Muscle of leg (tissue), 16 donors: ENCODE measurements around the gene AGXT2. TPM values are rescaled to one million over a fixed set of nuclear protein-coding genes. Genes with fewer than 3 reads are reported as not detected.

Experiments used
- DNase-seq: peaks from one replicate; pipeline ENCODE4 v3.0.0; 2013
- H3K27ac ChIP-seq: one replicate; pipeline ENCODE4 v1.5.1; 2013; ENCODE audit warnings: mild to moderate bottlenecking, low read length, control low read depth
- H3K27me3 ChIP-seq: one replicate; pipeline ENCODE4 v1.6.1; 2013; ENCODE audit warnings: low read length; ENCODE audit not compliant: control insufficient read depth, insufficient read depth
- H3K36me3 ChIP-seq: one replicate; pipeline ENCODE4 v1.6.1; 2013; ENCODE audit warnings: low read length; ENCODE audit not compliant: control insufficient read depth, insufficient read depth
- H3K4me1 ChIP-seq: one replicate; pipeline ENCODE4 v1.6.1; 2013; ENCODE audit warnings: low read length; ENCODE audit not compliant: control insufficient read depth, insufficient read depth
- H3K4me3 ChIP-seq: one replicate; pipeline ENCODE4 v1.5.1; 2013; ENCODE audit warnings: low read length, control low read depth
- H3K9me3 ChIP-seq: replicated peaks from 2 replicates; pipeline ENCODE4 v1.6.1; 2013; ENCODE audit warnings: low read depth, low read length; ENCODE audit not compliant: control insufficient read depth
- WGBS: methylation state at CpG from one replicate; pipeline ENCODE4 v1.1.5; 2013; ENCODE audit warnings: missing lambda C conversion rate; ENCODE audit not compliant: insufficient coverage; 5-methylcytosine and 5-hydroxymethylcytosine counted together
- long read RNA-seq, 11 donors: transcript quantifications; one replicate each; lab custom pipeline, GENCODE V29; 2026
- polyA plus RNA-seq, 8 donors: library from polyadenylated mRNA; unstranded; fragments of 120-200 nt; gene quantifications; one replicate each; pipeline versions ENCODE4 v1.2.1 to v1.2.3, GENCODE V29; 2013; ENCODE audit warnings: inconsistent platforms in 1 of 8, low replicate concordance in 1 of 8; ENCODE audit not compliant: insufficient read length in 8 of 8, insufficient read depth in 1 of 8
- total RNA-seq: library from RNA; stranded (reverse); fragments of 120-200 nt; gene quantifications from one replicate; pipeline ENCODE4 v1.2.4, GENCODE V29; 2013

The AGXT2 gene, protein sequence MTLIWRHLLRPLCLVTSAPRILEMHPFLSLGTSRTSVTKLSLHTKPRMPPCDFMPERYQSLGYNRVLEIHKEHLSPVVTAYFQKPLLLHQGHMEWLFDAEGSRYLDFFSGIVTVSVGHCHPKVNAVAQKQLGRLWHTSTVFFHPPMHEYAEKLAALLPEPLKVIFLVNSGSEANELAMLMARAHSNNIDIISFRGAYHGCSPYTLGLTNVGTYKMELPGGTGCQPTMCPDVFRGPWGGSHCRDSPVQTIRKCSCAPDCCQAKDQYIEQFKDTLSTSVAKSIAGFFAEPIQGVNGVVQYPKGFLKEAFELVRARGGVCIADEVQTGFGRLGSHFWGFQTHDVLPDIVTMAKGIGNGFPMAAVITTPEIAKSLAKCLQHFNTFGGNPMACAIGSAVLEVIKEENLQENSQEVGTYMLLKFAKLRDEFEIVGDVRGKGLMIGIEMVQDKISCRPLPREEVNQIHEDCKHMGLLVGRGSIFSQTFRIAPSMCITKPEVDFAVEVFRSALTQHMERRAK
- 0.04 TPM for total RNA-seq
- polyA plus RNA-seq: 1 to 10 TPM in 1 of 8 donors, under 1 TPM in 2, not detected in 5; 0.13 to 3.0 (median 0.33) TPM
- long read RNA-seq, donor 1: 0 reads
- long read RNA-seq, donor 2: 0 reads
- long read RNA-seq, donor 3: 0 reads
- long read RNA-seq, donor 4: 0 reads
- long read RNA-seq, donor 5: 0 reads
- long read RNA-seq, donor 6: 0 reads
- long read RNA-seq, donor 7, partial matches to known transcripts: 0 of 1 reads
- long read RNA-seq, donor 7, other reads (novel, unspliced or antisense): 0 of 1 reads
- long read RNA-seq, donor 8: 0 reads
- long read RNA-seq, donor 9: 0 reads
- long read RNA-seq, donor 10: 0 reads
- long read RNA-seq, donor 11: 0 reads

DNA sequence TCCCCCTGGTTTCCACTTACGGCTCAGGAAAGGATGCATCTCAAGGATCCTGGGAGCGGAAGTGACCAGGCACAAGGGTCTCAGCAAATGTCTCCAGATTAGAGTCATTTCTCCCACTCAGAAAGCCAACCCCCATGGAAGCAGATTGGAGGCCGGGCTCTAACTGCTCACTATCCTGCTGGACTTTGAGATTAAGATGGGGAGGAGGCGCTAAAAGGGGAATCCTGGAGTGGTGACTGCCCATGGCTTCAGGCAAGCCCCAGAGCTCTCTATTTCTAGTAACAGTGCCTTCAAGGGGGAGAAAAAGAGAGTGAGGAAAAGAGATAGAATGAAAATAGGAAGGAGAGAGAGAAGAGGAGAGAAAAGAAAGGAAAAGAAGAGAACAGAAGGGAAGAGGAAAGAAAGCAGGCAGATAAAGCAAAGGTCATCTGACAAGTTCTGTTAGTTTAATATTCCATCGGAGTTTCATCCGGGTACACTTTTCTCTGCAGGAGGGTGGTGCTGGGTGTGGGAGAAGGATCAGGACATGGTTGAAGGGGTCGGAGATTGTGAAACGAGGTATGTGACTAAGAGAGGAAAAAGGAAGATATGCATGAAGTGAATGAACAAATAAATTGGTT, at the start of gene AGXT2:
Gene AGXT2 (minus strand): TSS at position 165 of the 620 bp plus-strand sequence. CDS start 57 bp downstream, at position 108.
- H3K4me3 ChIP-seq: no peak within 1 kb of the TSS
- no peaks in the 10 kb centered on the region for H3K36me3 ChIP-seq
- H3K27ac ChIP-seq: no peak within 1 kb of the TSS
- H3K9me3 ChIP-seq: no peaks in the 10 kb centered on the region
- H3K4me1 ChIP-seq: no peaks in the 10 kb centered on the region
- DNase-seq: no peak
- WGBS: 91% methylated on average over 5 of the region's 8 CpGs
- no peaks in the 10 kb centered on the region for H3K27me3 ChIP-seq

DNA sequence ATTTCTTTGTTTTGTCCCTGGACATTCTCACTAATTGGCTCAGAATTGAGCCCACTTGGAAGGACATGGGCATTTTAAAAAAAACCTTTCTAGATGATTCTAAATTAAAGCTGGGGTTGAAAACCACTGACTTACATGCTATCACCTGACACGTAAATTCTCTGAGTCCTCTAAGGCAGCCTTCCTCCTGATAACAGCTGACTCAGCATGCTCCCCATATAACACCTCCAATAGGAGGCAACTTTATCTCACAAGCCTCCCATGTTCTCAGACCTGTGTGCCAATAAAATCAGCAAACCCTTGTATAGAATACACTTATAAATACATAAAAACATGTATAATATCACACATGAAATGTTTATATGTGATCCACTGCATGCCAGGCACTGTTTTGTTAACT, 49.2 kb upstream of the AGXT2 start:
- WGBS: no CpG with 5 or more reads among the region's 1 CpG
- DNase-seq: no peak
- Histone ChIP-seq H3K27me3 (no peaks in the 10 kb centered on the region), H3K27ac (no peak overlapping the region), H3K9me3 (no peaks in the 10 kb centered on the region), H3K4me1 (no peaks in the 10 kb centered on the region), H3K36me3 (no peaks in the 10 kb centered on the region), H3K4me3 (no peak overlapping the region)

DNA sequence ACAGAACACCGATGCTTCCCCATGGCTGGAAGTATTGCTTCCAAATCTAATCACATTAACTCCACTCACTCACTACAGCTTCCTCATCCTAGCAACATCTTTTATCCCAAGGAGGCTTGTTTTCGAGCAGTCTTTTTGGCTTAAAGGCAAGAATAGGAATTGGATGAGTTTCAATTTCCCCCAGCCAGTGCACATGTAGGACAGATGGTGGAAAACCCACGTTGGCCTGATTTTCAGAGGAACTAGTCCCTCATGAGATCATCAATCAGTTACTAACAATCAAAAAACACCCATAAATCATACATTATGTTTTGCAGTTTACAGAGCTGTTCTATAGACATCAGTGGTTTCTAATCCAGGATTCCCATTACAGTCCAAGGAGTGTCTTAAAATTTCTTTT, 48.5 kb upstream of the AGXT2 start:
- no peak overlapping the region for H3K27ac ChIP-seq
- WGBS: 0% methylated on average over 1 of the region's 3 CpGs
- no peak overlapping the region for H3K4me3 ChIP-seq
- no peaks in the 10 kb centered on the region for H3K9me3 ChIP-seq
- no peaks in the 10 kb centered on the region for H3K27me3 ChIP-seq
- peak; percentile 74 for DNase-seq
- H3K4me1 ChIP-seq: no peaks in the 10 kb centered on the region
- H3K36me3 ChIP-seq: no peaks in the 10 kb centered on the region

DNA sequence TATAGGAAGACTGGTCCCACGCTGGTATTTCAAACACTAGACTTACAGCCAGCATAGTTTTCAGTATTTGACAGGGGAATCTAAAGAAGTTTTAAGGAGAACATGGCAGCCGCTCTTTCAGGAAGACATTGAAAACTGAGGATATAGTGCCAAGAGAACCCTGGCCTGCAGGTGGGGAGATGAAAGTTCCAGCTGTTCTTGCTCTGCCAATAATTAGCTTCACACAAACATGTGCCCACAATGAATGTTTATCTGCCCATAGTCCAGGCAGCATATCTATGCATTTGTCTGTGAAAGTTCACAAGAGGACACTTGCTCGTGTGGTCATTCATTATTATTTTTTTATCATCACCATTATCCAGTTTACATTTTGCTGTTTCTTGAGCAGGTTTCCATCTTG, 47.6 kb upstream of the AGXT2 start:
- no peaks in the 10 kb centered on the region for H3K36me3 ChIP-seq
- no peak for DNase-seq
- WGBS: 100% methylated on average over 1 of the region's 3 CpGs
- H3K27ac ChIP-seq: no peak overlapping the region
- no peak overlapping the region for H3K4me3 ChIP-seq
- H3K4me1 ChIP-seq: no peaks in the 10 kb centered on the region
- H3K9me3 ChIP-seq: no peaks in the 10 kb centered on the region
- no peaks in the 10 kb centered on the region for H3K27me3 ChIP-seq

DNA sequence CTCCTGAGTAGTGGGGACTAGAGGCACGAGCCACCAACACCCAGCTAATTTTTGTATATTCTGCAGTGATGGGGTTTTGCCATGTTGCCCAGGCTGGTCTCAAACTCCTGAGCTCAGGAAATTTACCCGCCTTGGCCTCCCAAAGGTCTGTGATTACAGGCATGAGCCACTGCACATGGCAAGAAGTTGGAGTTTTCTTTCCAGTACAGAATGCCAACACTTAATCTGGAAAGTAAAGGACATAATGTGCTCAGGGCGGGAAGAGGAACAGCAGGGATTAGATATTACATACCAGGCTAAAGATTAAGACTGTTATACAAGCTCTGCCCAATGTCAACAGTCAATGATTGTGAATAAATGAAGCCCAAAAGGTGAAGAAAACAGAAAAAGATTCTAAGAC, 47.2 kb upstream of the AGXT2 start:
- no peak overlapping the region for H3K4me3 ChIP-seq
- H3K27me3 ChIP-seq: no peaks in the 10 kb centered on the region
- WGBS: 100% methylated on average over 1 of the region's 3 CpGs
- H3K9me3 ChIP-seq: no peaks in the 10 kb centered on the region
- DNase-seq: peak; percentile 8
- H3K4me1 ChIP-seq: no peaks in the 10 kb centered on the region
- H3K36me3 ChIP-seq: no peaks in the 10 kb centered on the region
- no peak overlapping the region for H3K27ac ChIP-seq

DNA sequence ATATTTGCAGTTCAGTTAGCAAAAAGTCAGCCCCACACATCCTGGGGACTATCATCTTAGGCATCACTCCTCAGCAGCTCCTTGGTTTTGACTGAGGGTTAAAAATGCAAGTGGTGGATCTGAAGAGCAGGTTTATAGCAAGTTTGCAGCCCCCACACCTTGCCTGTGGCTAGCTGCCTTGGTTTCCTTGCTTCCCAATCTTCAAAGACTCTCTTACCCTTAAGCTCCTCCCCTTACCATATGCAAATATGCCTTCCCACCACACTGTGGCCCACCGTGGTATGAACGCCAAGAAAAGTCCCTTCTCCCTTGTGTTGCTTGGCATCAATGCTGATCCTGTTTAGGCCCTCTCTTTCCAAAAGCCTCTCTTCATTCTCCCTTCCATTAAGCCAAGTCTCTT, 45.0 kb upstream of the AGXT2 start:
- Histone ChIP-seq H3K4me1 (no peaks in the 10 kb centered on the region), H3K27ac (no peak overlapping the region), H3K9me3 (no peaks in the 10 kb centered on the region), H3K4me3 (no peak overlapping the region), H3K36me3 (no peaks in the 10 kb centered on the region), H3K27me3 (no peaks in the 10 kb centered on the region)
- no peak for DNase-seq
- WGBS: 75% methylated on average over 2 of the region's 2 CpGs

DNA sequence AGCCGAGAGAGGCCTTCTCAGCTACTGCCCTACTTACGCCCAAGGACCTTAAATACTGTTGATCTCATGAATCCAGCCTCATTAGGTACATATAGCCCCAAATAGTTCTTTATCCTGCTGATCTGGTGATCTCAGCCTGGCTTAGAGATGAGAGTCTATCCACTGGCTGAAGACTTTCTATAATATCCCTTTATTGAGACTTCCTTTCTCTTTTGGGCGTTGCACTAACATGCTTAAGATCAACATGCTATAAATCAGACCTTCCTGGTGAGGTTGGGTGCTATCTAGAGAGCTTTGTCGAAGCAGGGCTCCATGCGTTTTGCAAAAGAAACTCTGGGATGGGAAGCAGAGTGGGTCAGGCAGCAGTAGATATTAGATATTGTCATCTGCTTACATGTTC, 44.0 kb upstream of the AGXT2 start:
- Histone ChIP-seq H3K4me1 (no peaks in the 10 kb centered on the region), H3K27ac (no peak overlapping the region), H3K27me3 (no peaks in the 10 kb centered on the region), H3K9me3 (no peaks in the 10 kb centered on the region), H3K4me3 (no peak overlapping the region), H3K36me3 (no peaks in the 10 kb centered on the region)
- DNase-seq: no peak
- WGBS: 94% methylated on average over 2 of the region's 5 CpGs

DNA sequence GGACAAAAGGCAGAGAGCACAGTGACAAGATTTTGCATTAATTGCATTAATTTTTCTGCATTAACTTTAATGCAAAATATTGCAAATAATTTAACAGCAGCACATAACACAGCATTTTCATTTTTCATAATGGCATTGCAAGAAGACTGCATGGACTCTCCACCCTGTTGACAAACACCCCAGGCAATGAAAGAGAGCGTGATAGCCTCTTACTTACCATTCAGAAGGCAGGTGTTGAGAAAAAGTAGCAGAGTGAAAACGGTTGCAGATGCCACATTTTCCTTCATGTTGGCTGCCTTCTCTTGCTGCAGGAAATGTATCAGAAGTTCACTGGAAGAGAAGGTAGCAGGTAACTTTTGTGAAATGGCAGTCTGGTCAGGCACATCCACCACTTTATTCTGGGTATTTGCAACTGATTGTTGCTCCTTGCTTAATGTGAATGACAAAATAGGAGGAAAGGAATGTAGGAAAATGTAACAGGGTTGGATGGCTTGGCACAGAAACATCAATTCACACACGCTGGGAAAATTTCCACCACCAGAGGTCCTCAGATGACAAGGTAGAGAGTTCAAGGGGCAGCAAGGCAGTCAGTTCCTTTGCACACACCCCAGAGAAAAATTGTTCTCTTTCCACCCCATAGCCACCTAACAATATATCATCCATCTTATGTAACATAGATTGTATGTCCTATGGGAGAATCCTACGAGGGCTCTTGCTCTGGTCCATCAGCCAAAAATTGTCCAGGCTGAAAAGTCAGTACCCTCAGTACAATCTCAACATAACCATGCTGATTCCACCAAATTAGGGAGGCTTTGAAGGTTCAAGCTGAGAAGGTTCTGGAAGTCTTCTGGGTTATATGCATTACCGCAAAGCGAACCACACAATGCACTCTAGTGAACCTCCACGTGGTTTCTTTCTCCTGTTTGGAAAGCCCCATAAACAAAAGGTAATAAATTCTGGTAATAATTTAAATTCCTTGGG, 41.9 kb upstream of the AGXT2 start:
- H3K4me1 ChIP-seq: no peaks in the 10 kb centered on the region
- H3K9me3 ChIP-seq: no peaks in the 10 kb centered on the region
- no peaks in the 10 kb centered on the region for H3K36me3 ChIP-seq
- no peaks in the 10 kb centered on the region for H3K27me3 ChIP-seq
- no peak overlapping the region for H3K27ac ChIP-seq
- WGBS: 0% methylated on average over 1 of the region's 7 CpGs
- no peak overlapping the region for H3K4me3 ChIP-seq
- DNase-seq: peak; percentile 67

DNA sequence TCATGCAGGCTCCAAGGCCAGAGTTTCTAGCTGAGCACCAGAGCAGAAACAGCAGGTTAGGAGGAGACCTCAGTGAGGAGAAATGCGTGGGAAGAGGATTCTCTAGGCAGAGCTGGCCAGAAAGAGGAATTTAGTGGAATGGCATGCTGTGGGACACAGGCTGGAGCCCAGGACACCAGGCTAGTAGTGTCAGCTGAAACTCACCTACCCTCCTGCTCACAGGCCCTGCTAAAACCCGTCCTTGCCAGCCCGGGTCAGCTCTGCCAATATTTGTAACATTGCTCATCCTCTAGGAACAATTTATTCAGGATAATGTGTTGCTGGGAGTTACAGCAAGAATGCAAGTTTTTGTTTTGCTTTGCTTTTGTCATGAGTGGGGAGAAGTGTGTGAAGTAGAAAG, 40.2 kb upstream of the AGXT2 start:
- H3K36me3 ChIP-seq: no peaks in the 10 kb centered on the region
- no peak overlapping the region for H3K27ac ChIP-seq
- no peaks in the 10 kb centered on the region for H3K4me1 ChIP-seq
- no peaks in the 10 kb centered on the region for H3K27me3 ChIP-seq
- H3K4me3 ChIP-seq: no peak overlapping the region
- no CpG with 5 or more reads among the region's 3 CpGs for WGBS
- no peaks in the 10 kb centered on the region for H3K9me3 ChIP-seq
- DNase-seq: peak; percentile 18
